Activated naive CD4-positive, alpha-beta T cell treated with Interleukin-2 at 50 U/mL for 16 hours (primary cell): Measurements from ENCODE around the gene MRPS7.
"Not testable (repeated sequence)": the region's sequence is repeated elsewhere in the genome, so short reads cannot be mapped to it uniquely, and the experiment has no call there.

ENCODE experiments used
- DNase-seq: peaks from one replicate; pipeline ENCODE4 v3.0.0-alpha.2; 2020

Gene MRPS7

GRCh38 chr17:75244133-75244866 lies 17.4 kb upstream of the MRPS7 start:
- DNase-seq = no peak

- DNase-seq = no peak
Measured at GRCh38 chr17:75245011-75245410, 16.7 kb upstream of the MRPS7 start.

- DNase-seq = no peak
Measured at GRCh38 chr17:75246404-75246803, 15.3 kb upstream of the MRPS7 start.

GRCh38 chr17:75249564-75249963 lies 12.1 kb upstream of the MRPS7 start:
- no peak for DNase-seq

- DNase-seq = peak; percentile 86
Measured at GRCh38 chr17:75250009-75250471, 11.6 kb upstream of the MRPS7 start.

- DNase-seq = no peak
Measured at GRCh38 chr17:75252039-75252816, 9.5 kb upstream of the MRPS7 start.

- DNase-seq = not testable (repeated sequence)
Measured at GRCh38 chr17:75255954-75256698, 5.6 kb upstream of the MRPS7 start.

GRCh38 chr17:75257228-75257627 lies 4.5 kb upstream of the MRPS7 start:
- not testable (repeated sequence) for DNase-seq

GRCh38 chr17:75260641-75261335 lies 891 bp upstream of the MRPS7 start:
- DNase-seq = peak; percentile 66

- DNase-seq = no peak
Measured at GRCh38 chr17:75262112-75262606, 480 bp downstream of the MRPS7 start.

- no peak for DNase-seq
Measured at GRCh38 chr17:75263055-75263454, 1.4 kb downstream of the MRPS7 start.

GRCh38 chr17:75265614-75266315 lies 4.1 kb downstream of the MRPS7 start:
- no peak for DNase-seq

GRCh38 chr17:75266316-75267152 lies 4.9 kb downstream of the MRPS7 start:
- no peak for DNase-seq

- DNase-seq = no peak
Measured at GRCh38 chr17:75267153-75267410, 5.4 kb downstream of the MRPS7 start.

GRCh38 chr17:75267411-75268232 lies 5.9 kb downstream of the MRPS7 start:
- no peak for DNase-seq

- DNase-seq = no peak
Measured at GRCh38 chr17:75269844-75270217, 8.2 kb downstream of the MRPS7 start.

- peak; percentile 56 for DNase-seq
Measured at GRCh38 chr17:75270218-75270965, 8.7 kb downstream of the MRPS7 start.

- no peak for DNase-seq
Measured at GRCh38 chr17:75270966-75271232, 9.2 kb downstream of the MRPS7 start, which contains the start of gene MIF4GD. MIF4GD (minus strand) TSS chr17:75271231; CDS start chr17:75270195, 1,036 bp downstream.

- peak; percentile 89 for DNase-seq
Measured at GRCh38 chr17:75271233-75271954, 9.7 kb downstream of the MRPS7 start.
